Activated CD4-positive, alpha-beta T cell treated with anti-CD3 and anti-CD28 coated beads for 36 hours (primary cell): ENCODE data around the gene GPC6. TPM values are rescaled to one million over a fixed set of nuclear protein-coding genes. Genes with fewer than 3 reads are reported as not detected.

Experiments
- ATAC-seq: fragments of 200-7000 bp; cut with Tn5 transposase; one replicate; pipeline ENCODE4 v1.10.0; 2021; ENCODE audit warnings: mild to moderate bottlenecking, moderate library complexity
- CTCF ChIA-PET: fragments of 350-600 bp; sonication (Branson Sonifier 250); formaldehyde crosslinking; loops from one replicate; lab custom pipeline; 2021; ENCODE audit warnings: antibody characterized with exemption; lab: Charles Lee
- POLR2A ChIA-PET: fragments of 350-600 bp; sonication (Branson Sonifier 250); formaldehyde crosslinking; loops from one replicate; lab custom pipeline; 2021; ENCODE audit warnings: antibody characterized with exemption, inconsistent platforms; lab: Charles Lee
- DNase-seq: peaks from one replicate; pipeline ENCODE4 v3.0.0-alpha.2; 2020
- H3K27ac Mint-ChIP-seq: one replicate; pipeline ENCODE4 v1.8.0; 2021; ENCODE audit warnings: mixed read lengths
- H3K27me3 Mint-ChIP-seq: one replicate; pipeline ENCODE4 v1.8.0; 2021; ENCODE audit warnings: mixed read lengths
- H3K36me3 Mint-ChIP-seq: one replicate; pipeline ENCODE4 v1.8.0; 2021; ENCODE audit warnings: low read depth, mixed read lengths
- H3K4me1 Mint-ChIP-seq: one replicate; pipeline ENCODE4 v1.8.0; 2021; ENCODE audit warnings: mixed read lengths
- H3K4me3 Mint-ChIP-seq: one replicate; pipeline ENCODE4 v1.8.0; 2021; ENCODE audit warnings: mild to moderate bottlenecking, moderate library complexity, mixed read lengths
- H3K9me3 Mint-ChIP-seq: one replicate; pipeline ENCODE4 v1.8.0; 2021; ENCODE audit warnings: low read depth, mixed read lengths
- intact Hi-C, 2 experiments: fragments of 100-400 bp; cut with DNase I in 1 of 2; cut with micrococcal nuclease in 1 of 2; formaldehyde crosslinking; loops; one replicate each; pipeline versions ENCODE4 v1.14.2 to v1.15.1; 2022 to 2024; cut with DNase I, micrococcal nuclease
- total RNA-seq, 2 experiments: library from RNA; stranded (reverse); gene quantifications; one replicate each; pipeline ENCODE4 v1.2.3, GENCODE V29; 2021

GPC6 gene
- total RNA-seq, 2 experiments from 2014 or later: not detected

- POLR2A ChIA-PET: no interaction called here
- ATAC-seq (no peak), DNase-seq (no peak)
- Mint-ChIP-seq H3K27me3 (peaks cover 27% of the 10 kb centered on the region), H3K36me3 (no peaks in the 10 kb centered on the region), H3K9me3 (peaks cover 2% of the 10 kb centered on the region), H3K4me1 (no peaks in the 10 kb centered on the region), H3K4me3 (no peak overlapping the region), H3K27ac (no peak overlapping the region)
- CTCF ChIA-PET: no interaction called here
- intact Hi-C loops: no loop called here
These were observed 5.3 kb downstream of the GPC6 start for GRCh38 chr13:93231867-93232266.

DNA sequence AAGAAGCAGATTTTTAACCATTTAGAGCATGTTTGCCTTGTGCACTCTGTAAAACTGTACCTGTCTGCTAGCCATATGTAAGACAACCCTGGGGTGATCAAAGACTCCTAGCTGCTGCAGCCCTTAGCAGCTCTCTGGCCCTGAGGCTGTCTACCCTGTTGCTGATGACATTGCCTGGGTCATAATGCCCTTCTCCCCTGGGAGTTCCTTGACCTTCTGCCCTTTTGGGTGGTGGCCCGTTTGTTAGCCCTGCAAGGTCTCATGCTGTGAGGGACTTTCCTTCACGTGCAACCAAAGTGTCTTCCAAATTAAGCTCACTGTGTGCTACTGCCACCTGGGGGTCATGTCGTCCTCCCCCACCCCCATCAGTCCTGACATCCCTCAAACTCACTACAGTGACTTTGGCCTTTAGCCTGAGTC, 7.4 kb downstream of the GPC6 start:
- no peaks in the 10 kb centered on the region for H3K4me1 Mint-ChIP-seq
- H3K4me3 Mint-ChIP-seq: no peak overlapping the region
- ATAC-seq (no peak), DNase-seq (peak; percentile 12)
- POLR2A ChIA-PET: no interaction called here
- no peak overlapping the region for H3K27ac Mint-ChIP-seq
- intact Hi-C loops: no loop called here
- no peaks in the 10 kb centered on the region for H3K36me3 Mint-ChIP-seq
- H3K27me3 Mint-ChIP-seq: peaks cover 14% of the 10 kb centered on the region
- CTCF ChIA-PET: no interaction called here
- H3K9me3 Mint-ChIP-seq: peaks cover 10% of the 10 kb centered on the region

DNA sequence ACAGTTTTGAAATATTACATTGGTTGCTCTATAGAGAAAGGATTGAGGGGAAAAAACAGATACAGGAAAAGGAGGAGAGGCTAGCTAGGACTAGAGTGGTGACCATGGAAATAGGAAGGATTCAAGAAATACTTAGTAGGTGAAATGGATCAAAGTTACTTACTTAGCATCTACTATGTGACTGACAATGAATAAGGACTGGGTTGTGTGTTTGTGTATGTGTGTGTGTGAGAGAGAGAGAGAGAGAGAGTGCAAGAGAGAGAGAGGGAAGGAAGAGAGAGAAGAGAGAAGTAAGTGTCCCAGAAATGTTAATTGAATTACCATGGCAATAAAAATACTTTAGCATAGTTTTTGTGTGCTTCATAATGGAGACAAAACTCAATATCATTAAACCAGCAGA, 7.9 kb downstream of the GPC6 start:
- Mint-ChIP-seq H3K27me3 (peaks cover 10% of the 10 kb centered on the region), H3K36me3 (no peaks in the 10 kb centered on the region), H3K4me3 (no peak overlapping the region), H3K27ac (no peak overlapping the region), H3K9me3 (peaks cover 13% of the 10 kb centered on the region), H3K4me1 (no peaks in the 10 kb centered on the region)
- intact Hi-C loops: no loop called here
- ATAC-seq: no peak
- CTCF ChIA-PET: no interaction called here
- DNase-seq: no peak
- POLR2A ChIA-PET: no interaction called here

DNA sequence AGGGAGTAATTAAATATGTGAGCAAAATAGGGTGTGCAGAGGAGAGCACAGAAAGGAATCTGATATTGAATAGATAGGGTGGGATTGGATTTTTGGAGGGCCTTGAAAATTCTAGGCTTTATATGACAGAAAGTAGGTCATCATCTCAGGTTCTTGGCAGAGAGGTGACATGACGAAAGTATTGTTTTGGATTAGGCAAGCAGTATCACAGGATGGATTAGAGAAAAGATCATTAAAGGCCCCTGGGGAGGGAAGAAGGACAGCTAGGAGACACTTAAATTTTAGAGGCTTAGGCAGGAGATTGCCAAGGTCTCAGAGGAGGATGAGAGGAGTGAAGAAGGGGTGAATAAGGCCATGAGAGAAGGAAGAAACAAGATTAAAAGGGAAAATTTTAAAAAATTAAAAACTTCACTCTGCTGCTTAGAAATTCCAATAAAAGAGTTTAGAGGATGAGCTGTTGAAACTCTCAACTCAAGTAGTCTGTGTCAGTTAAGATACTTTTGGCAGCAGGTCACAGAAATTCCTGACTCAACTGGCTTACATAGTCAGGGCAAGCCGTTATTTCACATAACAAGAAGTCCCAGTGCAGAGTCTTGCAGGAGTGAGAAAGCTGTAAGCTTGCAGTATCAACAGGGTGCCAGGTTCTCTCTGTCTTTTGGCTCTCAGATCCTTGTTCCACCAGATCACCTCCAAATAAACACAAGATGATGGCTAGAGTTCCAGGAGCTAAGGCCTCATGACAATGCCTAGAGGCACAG, 8.8 kb downstream of the GPC6 start:
- H3K4me1 Mint-ChIP-seq: no peaks in the 10 kb centered on the region
- no peak overlapping the region for H3K27ac Mint-ChIP-seq
- no peaks in the 10 kb centered on the region for H3K36me3 Mint-ChIP-seq
- ChIA-PET POLR2A (no interaction called here), CTCF (no interaction called here)
- intact Hi-C loops: no loop called here
- peaks cover 17% of the 10 kb centered on the region for H3K9me3 Mint-ChIP-seq
- ATAC-seq (no peak), DNase-seq (no peak)
- H3K4me3 Mint-ChIP-seq: no peak overlapping the region
- H3K27me3 Mint-ChIP-seq: peaks cover 4% of the 10 kb centered on the region

GRCh38 chr13:93238711-93239110, 12.1 kb downstream of the GPC6 start:
- intact Hi-C loops: no loop called here
- H3K4me3 Mint-ChIP-seq: no peak overlapping the region
- ChIA-PET POLR2A (no interaction called here), CTCF (no interaction called here)
- no peaks in the 10 kb centered on the region for H3K36me3 Mint-ChIP-seq
- no peaks in the 10 kb centered on the region for H3K4me1 Mint-ChIP-seq
- H3K27ac Mint-ChIP-seq: no peak overlapping the region
- DNase-seq (no peak), ATAC-seq (no peak)
- H3K27me3 Mint-ChIP-seq: peaks cover 4% of the 10 kb centered on the region
- H3K9me3 Mint-ChIP-seq: peaks cover 22% of the 10 kb centered on the region

GRCh38 chr13:93243375-93244063, 16.9 kb downstream of the GPC6 start:
- no peak for DNase-seq
- no peak for ATAC-seq
- Mint-ChIP-seq H3K4me3 (no peak overlapping the region), H3K4me1 (no peaks in the 10 kb centered on the region), H3K36me3 (no peaks in the 10 kb centered on the region), H3K27me3 (peaks cover 4% of the 10 kb centered on the region), H3K27ac (no peak overlapping the region), H3K9me3 (peaks cover 16% of the 10 kb centered on the region)
- intact Hi-C loops: no loop called here
- ChIA-PET POLR2A (no interaction called here), CTCF (no interaction called here)

DNA sequence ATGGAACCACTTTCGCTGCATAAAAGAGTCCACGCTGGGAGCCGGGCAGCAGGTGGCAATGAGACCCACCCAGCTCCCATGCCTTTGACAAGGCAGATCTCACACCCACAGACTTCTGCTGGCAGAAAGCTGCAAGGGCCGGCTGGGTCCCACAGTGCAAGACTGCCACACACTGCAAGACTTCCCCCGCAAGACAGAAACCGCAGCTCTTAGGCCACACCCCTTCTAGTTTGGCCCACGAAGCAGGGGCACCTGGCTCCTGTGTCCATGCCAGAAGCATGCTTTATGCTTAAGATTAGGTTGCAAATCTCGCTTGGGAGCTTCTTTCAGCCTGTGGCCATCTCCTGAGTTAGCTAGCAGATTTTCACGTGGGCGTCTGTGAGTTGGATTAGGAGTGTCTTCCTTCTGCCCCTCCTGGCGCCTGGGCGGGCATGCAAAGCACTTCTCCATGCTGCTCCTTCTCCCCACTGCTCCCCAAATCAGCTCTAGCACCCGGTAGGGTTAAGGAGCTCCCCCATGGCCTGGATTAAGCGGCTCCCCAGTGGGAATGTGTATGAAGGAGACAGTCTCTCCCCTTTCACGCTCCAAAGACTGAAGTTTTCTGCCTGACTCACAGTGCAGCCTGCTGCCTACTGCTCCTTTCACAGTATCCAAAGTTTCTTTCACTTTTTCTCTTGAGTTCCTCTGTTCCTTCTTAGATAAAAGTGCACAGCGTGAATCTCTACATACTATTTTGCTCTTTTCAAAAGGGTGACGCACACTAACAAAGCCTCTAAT, 17.7 kb downstream of the GPC6 start:
- ATAC-seq (no peak), DNase-seq (no peak)
- H3K9me3 Mint-ChIP-seq: peaks cover 9% of the 10 kb centered on the region
- ChIA-PET POLR2A (no interaction called here), CTCF (no interaction called here)
- H3K4me1 Mint-ChIP-seq: no peaks in the 10 kb centered on the region
- no peak overlapping the region for H3K27ac Mint-ChIP-seq
- H3K4me3 Mint-ChIP-seq: no peak overlapping the region
- intact Hi-C loops: no loop called here
- peaks cover 4% of the 10 kb centered on the region for H3K27me3 Mint-ChIP-seq
- H3K36me3 Mint-ChIP-seq: no peaks in the 10 kb centered on the region

DNA sequence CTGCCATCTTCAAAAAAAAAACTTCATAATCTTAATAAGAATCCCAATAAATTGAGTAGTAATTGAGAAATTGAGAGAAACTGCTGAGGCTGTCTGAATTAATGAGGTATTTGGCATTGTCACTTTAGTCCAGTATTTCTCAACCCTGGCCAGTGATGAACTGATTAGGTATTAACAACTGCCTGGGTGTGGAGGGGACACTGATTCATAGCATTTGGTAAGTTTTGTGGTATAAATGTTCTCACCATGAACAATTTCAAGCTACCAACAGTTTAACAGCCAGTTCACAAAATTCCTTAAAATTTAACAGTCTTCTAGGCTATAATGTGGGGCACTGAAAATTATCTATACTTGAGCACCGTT, 18.3 kb downstream of the GPC6 start:
- CTCF ChIA-PET: no interaction called here
- H3K4me1 Mint-ChIP-seq: no peaks in the 10 kb centered on the region

DNA sequence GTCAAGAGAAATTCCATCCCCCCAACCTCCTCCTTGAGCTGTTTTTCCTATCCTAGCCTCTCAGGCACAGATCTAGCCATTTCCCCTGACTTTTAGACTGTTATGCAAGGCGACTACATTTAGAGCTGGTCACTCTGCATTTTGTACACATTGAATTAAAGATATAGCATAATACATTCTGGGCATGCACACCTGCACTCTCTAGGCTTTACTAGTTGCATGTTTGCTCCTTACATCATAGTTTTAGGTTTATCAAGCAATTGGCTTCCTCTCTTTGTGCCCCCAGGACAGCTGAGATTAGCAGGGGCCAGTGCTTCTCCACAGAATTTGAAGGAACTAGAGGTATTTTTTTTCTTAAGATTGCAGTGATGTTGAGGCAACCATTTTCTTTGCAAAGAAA, 19.5 kb downstream of the GPC6 start:
- POLR2A ChIA-PET: no interaction called here
- intact Hi-C loops: no loop called here
- DNase-seq (no peak), ATAC-seq (no peak)
- H3K4me3 Mint-ChIP-seq: no peak overlapping the region
- no peaks in the 10 kb centered on the region for H3K4me1 Mint-ChIP-seq
- H3K27me3 Mint-ChIP-seq: peaks cover 4% of the 10 kb centered on the region
- CTCF ChIA-PET: no interaction called here
- no peak overlapping the region for H3K27ac Mint-ChIP-seq
- no peaks in the 10 kb centered on the region for H3K36me3 Mint-ChIP-seq
- H3K9me3 Mint-ChIP-seq: peaks cover 5% of the 10 kb centered on the region

More for the DNA sequence above, 18.3 kb downstream of the GPC6 start:
- no peak overlapping the region for H3K4me3 Mint-ChIP-seq
- POLR2A ChIA-PET: no interaction called here
- peaks cover 4% of the 10 kb centered on the region for H3K27me3 Mint-ChIP-seq
- DNase-seq (no peak), ATAC-seq (no peak)
- H3K36me3 Mint-ChIP-seq: no peaks in the 10 kb centered on the region
- no peak overlapping the region for H3K27ac Mint-ChIP-seq
- H3K9me3 Mint-ChIP-seq: peaks cover 7% of the 10 kb centered on the region
- intact Hi-C loops: no loop called here

- Mint-ChIP-seq H3K9me3 (no peaks in the 10 kb centered on the region), H3K27ac (no peak overlapping the region), H3K4me3 (no peak overlapping the region), H3K36me3 (no peaks in the 10 kb centered on the region), H3K27me3 (peaks cover under 1% of the 10 kb centered on the region), H3K4me1 (no peaks in the 10 kb centered on the region)
- intact Hi-C loops: no loop called here
- CTCF ChIA-PET: no interaction called here
- DNase-seq (no peak), ATAC-seq (no peak)
- POLR2A ChIA-PET: no interaction called here
These were observed 22.0 kb downstream of the GPC6 start for GRCh38 chr13:93248627-93249047.

- Mint-ChIP-seq H3K4me3 (no peak overlapping the region), H3K36me3 (no peaks in the 10 kb centered on the region), H3K4me1 (no peaks in the 10 kb centered on the region), H3K27ac (no peak overlapping the region), H3K27me3 (no peaks in the 10 kb centered on the region), H3K9me3 (no peaks in the 10 kb centered on the region)
- ATAC-seq (no peak), DNase-seq (no peak)
- intact Hi-C loops: no loop called here
- POLR2A ChIA-PET: no interaction called here
- CTCF ChIA-PET: no interaction called here
These were observed 23.0 kb downstream of the GPC6 start for GRCh38 chr13:93249364-93250306.
